Ectodermal cell (in vitro differentiated cells): ENCODE results near the gene ALKBH3. TPM values are rescaled to one million over a fixed set of nuclear protein-coding genes. Genes with fewer than 3 reads are reported as not detected.

ENCODE experiments used
- H3K27ac ChIP-seq: 2 replicates; pipeline ENCODE4 v1.7.0; 2013; ENCODE audit warnings: mild to moderate bottlenecking, low read depth, low read length; ENCODE audit not compliant: insufficient read depth, poor library complexity, severe bottlenecking
- H3K27me3 ChIP-seq: 2 replicates; pipeline ENCODE4 v1.7.0; 2013; ENCODE audit warnings: mild to moderate bottlenecking, low read length; ENCODE audit not compliant: insufficient read depth, control insufficient read depth, poor library complexity, severe bottlenecking
- H3K36me3 ChIP-seq: one replicate; pipeline ENCODE4 v1.7.0; 2013; ENCODE audit warnings: low read length; ENCODE audit not compliant: control insufficient read depth, insufficient read depth
- H3K4me1 ChIP-seq: one replicate; pipeline ENCODE4 v1.7.0; 2013; ENCODE audit warnings: low read length; ENCODE audit not compliant: control insufficient read depth, insufficient read depth
- H3K4me3 ChIP-seq: 2 replicates; pipeline ENCODE4 v1.7.0; 2013; ENCODE audit warnings: low read depth, low read length, control low read depth; ENCODE audit not compliant: insufficient read depth
- H3K9me3 ChIP-seq: 2 replicates; pipeline ENCODE4 v1.7.0; 2013; ENCODE audit warnings: mild to moderate bottlenecking, low read length, moderate library complexity; ENCODE audit not compliant: control insufficient read depth
- WGBS, 2 experiments: methylation state at CpG; one replicate each; pipeline ENCODE4 v1.1.7; 2013; ENCODE audit warnings: missing lambda C conversion rate in 2 of 2; 5-methylcytosine and 5-hydroxymethylcytosine counted together
- polyA plus RNA-seq, 4 experiments: library from polyadenylated mRNA; stranded (reverse); fragments of 50-300 nt; gene quantifications; one replicate each; pipeline ENCODE4 v1.2.3, GENCODE V29; 2013

ALKBH3 gene
- polyA plus RNA-seq (2013, experiment 1 of 4), result 25.8 TPM
- 27.7 TPM for polyA plus RNA-seq (2013, experiment 2 of 4)
- 25.1 TPM for polyA plus RNA-seq (2013, experiment 3 of 4)
- 23.8 TPM for polyA plus RNA-seq (2013, experiment 4 of 4)

- WGBS, 2 experiments, result 2 to 3% methylated on average over 36 of the region's 36 CpGs
- peaks cover 14% of the 10 kb centered on the region for H3K36me3 ChIP-seq
- peak within 1 kb of the TSS; percentile 86 for H3K4me3 ChIP-seq
- H3K4me1 ChIP-seq, result peaks cover 5% of the 10 kb centered on the region
- H3K9me3 ChIP-seq, result peaks cover 2% of the 10 kb centered on the region
- no peak within 1 kb of the TSS for H3K27ac ChIP-seq
- H3K27me3 ChIP-seq, result peaks cover 43% of the 10 kb centered on the region
Observed at GRCh38 chr11:43880640-43881159, at the start of gene ALKBH3. Gene ALKBH3, plus strand, starts transcription at chr11:43880831. Its CDS starts 1,822 bp downstream, at chr11:43882653.

DNA sequence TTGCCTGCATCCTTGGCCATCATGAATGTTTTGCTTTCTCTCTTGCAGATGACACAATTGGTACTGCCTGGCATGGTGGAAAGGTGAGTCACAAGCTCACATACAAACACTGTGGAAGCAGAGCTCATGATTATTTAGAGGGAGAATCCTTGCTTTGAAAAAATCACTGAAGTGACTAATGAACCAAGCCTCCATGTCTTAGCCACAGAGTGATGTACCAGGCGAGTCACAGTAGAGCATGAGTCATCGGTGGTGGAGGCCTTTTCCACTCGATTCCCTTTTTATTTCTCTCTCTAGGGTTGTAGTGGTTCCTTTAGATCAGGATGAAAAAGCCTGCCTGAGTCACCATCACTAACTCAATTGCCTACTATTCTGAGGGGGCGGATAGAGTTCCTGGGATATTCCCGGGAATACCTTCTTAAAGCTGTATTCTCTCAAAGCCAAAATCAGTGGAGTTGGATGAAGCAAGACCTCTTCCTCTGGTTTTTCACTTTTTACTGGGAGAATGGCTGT lies 49.6 kb upstream of the ALKBH3 start:
- H3K27ac ChIP-seq, result no peak overlapping the region

DNA sequence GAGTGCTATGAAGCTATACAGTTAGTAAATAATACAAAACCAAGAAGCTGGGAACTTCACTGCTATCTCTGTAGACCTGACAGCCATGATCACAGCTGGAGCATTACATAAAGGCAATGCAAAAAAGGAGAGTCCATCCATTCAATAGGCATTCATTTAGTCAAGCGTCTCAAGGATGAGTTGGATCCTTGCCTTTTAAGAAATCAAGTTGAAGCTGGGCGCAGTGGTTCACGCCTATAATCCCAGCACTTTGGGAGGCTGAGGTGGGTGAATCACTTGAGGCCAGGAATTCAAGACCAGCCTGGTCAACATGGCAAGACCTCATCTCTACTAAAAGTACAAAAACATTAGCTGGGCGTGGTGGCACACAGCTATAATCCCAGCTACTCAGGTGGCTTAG lies 48.1 kb upstream of the ALKBH3 start:
- H3K9me3 ChIP-seq, result no peaks in the 10 kb centered on the region
- H3K27ac ChIP-seq, result no peak overlapping the region
- 90 to 96% methylated on average over 4 of the region's 4 CpGs for WGBS, 2 experiments

More for the DNA sequence above, 49.6 kb upstream of the ALKBH3 start:
- no peaks in the 10 kb centered on the region for H3K27me3 ChIP-seq
- no peaks in the 10 kb centered on the region for H3K4me1 ChIP-seq
- no peaks in the 10 kb centered on the region for H3K9me3 ChIP-seq
- H3K4me3 ChIP-seq, result no peak overlapping the region
- no peaks in the 10 kb centered on the region for H3K36me3 ChIP-seq
- WGBS, 2 experiments, result 84 to 97% methylated on average over 5 of the region's 5 CpGs

GRCh38 chr11:43833657-43834073 lies 47.0 kb upstream of the ALKBH3 start:
- no CpG with 5 or more reads among the region's 1 CpG for WGBS, 2 experiments
- Histone ChIP-seq H3K27me3 (no peaks in the 10 kb centered on the region), H3K9me3 (no peaks in the 10 kb centered on the region), H3K36me3 (no peaks in the 10 kb centered on the region), H3K27ac (no peak overlapping the region), H3K4me1 (no peaks in the 10 kb centered on the region), H3K4me3 (no peak overlapping the region)

More for the DNA sequence above, 48.1 kb upstream of the ALKBH3 start:
- Histone ChIP-seq H3K36me3 (no peaks in the 10 kb centered on the region), H3K27me3 (no peaks in the 10 kb centered on the region), H3K4me1 (no peaks in the 10 kb centered on the region), H3K4me3 (no peak overlapping the region)

- Histone ChIP-seq H3K36me3 (no peaks in the 10 kb centered on the region), H3K9me3 (no peaks in the 10 kb centered on the region), H3K4me1 (no peaks in the 10 kb centered on the region), H3K27me3 (no peaks in the 10 kb centered on the region), H3K4me3 (no peak overlapping the region), H3K27ac (no peak overlapping the region)
- WGBS, 2 experiments, result 100% methylated on average over 1 to 2 of the region's 2 CpGs
Observed at GRCh38 chr11:43834286-43834685, 46.3 kb upstream of the ALKBH3 start.

- Histone ChIP-seq H3K4me1 (no peaks in the 10 kb centered on the region), H3K9me3 (no peaks in the 10 kb centered on the region), H3K36me3 (no peaks in the 10 kb centered on the region), H3K27me3 (no peaks in the 10 kb centered on the region), H3K27ac (no peak overlapping the region), H3K4me3 (no peak overlapping the region)
- WGBS, 2 experiments, result 85 to 93% methylated on average over 7 of the region's 7 CpGs
Observed at GRCh38 chr11:43835104-43835503, 45.5 kb upstream of the ALKBH3 start.

DNA sequence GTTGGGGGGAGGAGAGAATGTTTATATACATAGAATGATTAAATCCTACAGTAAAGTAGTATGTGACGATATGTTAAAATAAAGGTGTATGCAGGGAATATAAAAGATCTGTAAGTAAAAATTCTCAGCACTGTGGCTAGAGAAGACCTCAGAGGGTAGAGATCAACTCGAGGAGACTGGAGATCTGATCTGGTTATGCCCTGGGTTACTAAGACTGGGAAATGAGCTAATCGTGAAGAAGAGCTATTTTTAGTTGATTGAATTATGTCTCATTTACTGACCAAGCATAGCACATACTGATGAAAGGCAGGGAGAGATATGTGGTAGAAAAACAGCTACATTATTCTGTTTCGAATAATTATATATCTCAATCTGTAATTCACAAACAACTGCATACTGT lies 42.8 kb upstream of the ALKBH3 start:
- Histone ChIP-seq H3K27me3 (no peaks in the 10 kb centered on the region), H3K4me1 (no peaks in the 10 kb centered on the region), H3K9me3 (no peaks in the 10 kb centered on the region), H3K36me3 (no peaks in the 10 kb centered on the region), H3K4me3 (no peak overlapping the region), H3K27ac (no peak overlapping the region)
- WGBS, 2 experiments, result 93 to 100% methylated on average over 4 of the region's 4 CpGs

DNA sequence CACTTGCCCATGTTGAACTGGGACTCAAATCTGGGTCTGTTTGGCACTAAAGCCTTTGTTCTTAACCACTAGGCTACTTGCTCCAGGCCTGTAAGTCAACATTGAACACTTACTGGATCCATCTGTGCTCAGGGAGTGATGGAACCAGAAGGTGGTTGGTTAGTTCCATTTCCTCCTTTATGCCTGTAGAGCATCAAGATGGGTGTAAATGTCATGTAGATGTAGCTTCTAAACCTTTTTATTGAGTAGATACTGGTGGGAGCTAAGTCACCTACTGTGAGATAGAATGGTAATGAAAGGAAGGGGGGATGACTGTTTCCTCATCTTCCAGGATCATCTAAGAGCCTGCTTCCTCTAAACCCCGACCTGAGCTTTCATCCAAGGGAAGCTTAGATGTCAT lies 38.6 kb upstream of the ALKBH3 start:
- no peaks in the 10 kb centered on the region for H3K27me3 ChIP-seq
- no peak overlapping the region for H3K4me3 ChIP-seq
- no peaks in the 10 kb centered on the region for H3K36me3 ChIP-seq
- no peaks in the 10 kb centered on the region for H3K9me3 ChIP-seq
- 85 to 91% methylated on average over 1 of the region's 1 CpG for WGBS, 2 experiments
- no peaks in the 10 kb centered on the region for H3K4me1 ChIP-seq
- no peak overlapping the region for H3K27ac ChIP-seq

DNA sequence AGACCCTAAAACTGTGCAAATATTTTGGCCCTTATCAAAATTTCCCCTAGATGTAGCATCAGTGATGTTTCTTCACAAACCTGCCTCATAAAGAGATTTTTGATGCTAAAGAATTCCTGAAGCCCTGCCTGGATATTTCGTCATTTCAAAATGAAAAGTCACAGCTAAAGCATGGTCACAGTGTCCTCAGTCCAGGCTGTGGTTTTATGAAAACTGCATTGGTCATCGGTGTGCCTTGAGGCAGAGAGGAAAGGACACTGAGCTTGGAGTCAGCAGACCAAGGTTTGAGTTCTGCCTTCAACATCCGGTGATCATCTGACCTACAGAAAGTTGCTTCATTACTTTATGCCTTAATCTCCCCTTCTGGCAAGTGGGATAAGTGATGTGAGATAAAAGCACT lies 34.8 kb upstream of the ALKBH3 start:
- Histone ChIP-seq H3K27me3 (no peaks in the 10 kb centered on the region), H3K4me3 (no peak overlapping the region), H3K27ac (no peak overlapping the region), H3K4me1 (no peaks in the 10 kb centered on the region), H3K36me3 (no peaks in the 10 kb centered on the region), H3K9me3 (no peaks in the 10 kb centered on the region)
- 90 to 94% methylated on average over 3 of the region's 3 CpGs for WGBS, 2 experiments

DNA sequence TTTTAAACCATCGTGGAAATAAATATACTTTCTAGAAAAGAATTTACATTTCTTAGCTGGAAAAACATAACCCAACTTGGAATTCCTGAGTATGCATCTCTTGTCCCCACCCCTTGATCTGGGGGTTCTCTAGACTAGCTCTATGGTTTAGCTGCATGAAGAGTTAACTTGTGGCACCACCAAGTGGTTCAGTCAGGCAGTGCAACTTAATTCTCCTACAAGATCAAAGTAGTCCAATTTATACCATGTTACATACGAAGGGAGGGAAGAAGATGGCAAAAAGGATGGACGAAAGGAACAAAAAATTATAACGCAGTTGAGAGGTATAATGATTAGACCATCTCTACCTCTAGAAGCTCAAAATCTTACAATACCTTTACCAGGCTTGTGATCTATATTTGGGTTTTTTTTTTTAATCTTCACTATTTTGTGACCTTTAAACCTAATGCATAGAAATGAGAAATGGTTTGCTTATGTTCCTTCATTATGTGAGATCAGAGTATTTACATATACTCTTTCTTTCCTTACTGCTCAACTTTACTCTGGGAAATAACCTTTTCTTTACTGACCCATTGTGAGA lies 28.5 kb upstream of the ALKBH3 start:
- Histone ChIP-seq H3K36me3 (peaks cover 5% of the 10 kb centered on the region), H3K9me3 (no peaks in the 10 kb centered on the region), H3K27me3 (no peaks in the 10 kb centered on the region), H3K4me1 (no peaks in the 10 kb centered on the region), H3K27ac (no peak overlapping the region), H3K4me3 (no peak overlapping the region)
- 0 to 48% methylated on average over 1 to 3 of the region's 4 CpGs for WGBS, 2 experiments
